HG03460 (cell line): ENCODE data around the gene RER1.

ENCODE experiments used
- ATAC-seq: cut with Tn5 transposase; IDR thresholded peaks from one replicate; pipeline ENCODE4 v1.9.1; 2021; ENCODE audit not compliant: unreplicated experiment

RER1 gene

GRCh38 chr1:2353551-2354438, 37.8 kb upstream of the RER1 start:
- no peak for ATAC-seq

- ATAC-seq, result no peak
Measured at GRCh38 chr1:2354511-2355372, 36.9 kb upstream of the RER1 start.

- ATAC-seq, result no peak
Measured at GRCh38 chr1:2355373-2356261, 36.0 kb upstream of the RER1 start.

GRCh38 chr1:2356401-2356800, 35.2 kb upstream of the RER1 start:
- ATAC-seq, result no peak

- no peak for ATAC-seq
Measured at GRCh38 chr1:2356911-2357845, 34.5 kb upstream of the RER1 start.

GRCh38 chr1:2358072-2358471, 33.6 kb upstream of the RER1 start:
- ATAC-seq, result no peak

GRCh38 chr1:2358651-2359640, 32.7 kb upstream of the RER1 start:
- ATAC-seq, result no peak

- no peak for ATAC-seq
Measured at GRCh38 chr1:2360588-2361364, 30.9 kb upstream of the RER1 start.

GRCh38 chr1:2363847-2364513, 27.7 kb upstream of the RER1 start:
- ATAC-seq, result no peak

- ATAC-seq, result no peak
Measured at GRCh38 chr1:2368053-2368744, 23.4 kb upstream of the RER1 start.

GRCh38 chr1:2372551-2373490, 18.8 kb upstream of the RER1 start:
- no peak for ATAC-seq

GRCh38 chr1:2373551-2374251, 17.9 kb upstream of the RER1 start:
- no peak for ATAC-seq

- ATAC-seq, result no peak
Measured at GRCh38 chr1:2374252-2375155, 17.1 kb upstream of the RER1 start.
